Kidney glomerular epithelial cell (primary cell): ENCODE measurements around the gene CLASRP.
A peak's percentile ranks its signal among the peaks of the same experiment; 100 is the strongest.
"Not testable (repeated sequence)": the region's sequence is repeated elsewhere in the genome, so short reads cannot be mapped to it uniquely, and the experiment has no call there.

Experiments
- DNase-seq: peaks from one replicate; lab custom pipeline; 2025; lab: John Stamatoyannopoulos, UW

CLASRP gene, protein sequence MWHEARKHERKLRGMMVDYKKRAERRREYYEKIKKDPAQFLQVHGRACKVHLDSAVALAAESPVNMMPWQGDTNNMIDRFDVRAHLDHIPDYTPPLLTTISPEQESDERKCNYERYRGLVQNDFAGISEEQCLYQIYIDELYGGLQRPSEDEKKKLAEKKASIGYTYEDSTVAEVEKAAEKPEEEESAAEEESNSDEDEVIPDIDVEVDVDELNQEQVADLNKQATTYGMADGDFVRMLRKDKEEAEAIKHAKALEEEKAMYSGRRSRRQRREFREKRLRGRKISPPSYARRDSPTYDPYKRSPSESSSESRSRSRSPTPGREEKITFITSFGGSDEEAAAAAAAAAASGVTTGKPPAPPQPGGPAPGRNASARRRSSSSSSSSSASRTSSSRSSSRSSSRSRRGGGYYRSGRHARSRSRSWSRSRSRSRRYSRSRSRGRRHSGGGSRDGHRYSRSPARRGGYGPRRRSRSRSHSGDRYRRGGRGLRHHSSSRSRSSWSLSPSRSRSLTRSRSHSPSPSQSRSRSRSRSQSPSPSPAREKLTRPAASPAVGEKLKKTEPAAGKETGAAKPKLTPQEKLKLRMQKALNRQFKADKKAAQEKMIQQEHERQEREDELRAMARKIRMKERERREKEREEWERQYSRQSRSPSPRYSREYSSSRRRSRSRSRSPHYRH

GRCh38 chr19:45038931-45039893 lies at the start of gene CLASRP:
CLASRP (plus strand) TSS chr19:45039045; CDS start chr19:45040213, 1,168 bp downstream.
- peak; percentile 86 for DNase-seq

DNA sequence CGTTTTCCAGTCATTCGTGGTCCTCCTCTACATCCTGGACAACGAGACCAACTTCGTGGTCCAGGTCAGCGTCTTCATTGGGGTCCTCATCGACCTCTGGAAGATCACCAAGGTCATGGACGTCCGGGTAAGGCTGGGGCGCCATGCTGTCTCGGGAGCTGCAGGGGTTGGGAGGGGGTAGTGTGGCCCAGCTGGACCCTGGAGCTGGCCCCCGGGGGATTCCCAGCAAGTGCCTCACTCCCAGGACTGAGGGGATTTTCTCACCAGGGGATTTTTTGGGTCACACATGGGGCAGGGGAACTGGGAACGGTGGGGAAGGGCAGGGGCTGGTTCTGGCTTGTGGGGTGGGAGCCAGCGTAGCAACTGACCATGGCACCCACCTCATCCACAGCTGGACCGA lies 48.4 kb upstream of the CLASRP start:
- no peak for DNase-seq

DNA sequence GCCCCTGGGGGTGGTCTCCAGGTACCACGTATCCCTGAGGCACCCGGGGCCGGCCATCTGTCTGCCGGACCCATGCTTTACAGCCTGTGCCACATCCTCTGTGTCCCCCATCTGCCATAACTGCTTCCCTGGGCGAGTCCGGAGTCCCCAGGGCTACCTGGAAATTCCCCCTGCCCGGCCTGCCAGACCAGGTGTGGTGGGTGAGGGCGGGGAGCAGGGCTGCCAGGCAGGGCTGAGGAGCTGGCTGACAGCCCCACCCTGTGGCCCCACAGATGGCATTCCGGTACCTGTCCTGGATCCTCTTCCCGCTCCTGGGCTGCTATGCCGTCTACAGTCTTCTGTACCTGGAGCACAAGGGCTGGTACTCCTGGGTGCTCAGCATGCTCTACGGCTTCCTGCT lies 47.9 kb upstream of the CLASRP start:
- no peak for DNase-seq

GRCh38 chr19:44992336-44993163 lies 46.3 kb upstream of the CLASRP start:
- no peak for DNase-seq

- no peak for DNase-seq
Measured at GRCh38 chr19:44993526-44993925, 45.3 kb upstream of the CLASRP start.

- DNase-seq = no peak
Measured at GRCh38 chr19:44993926-44994537, 44.8 kb upstream of the CLASRP start.

- DNase-seq = no peak
Measured at GRCh38 chr19:44998025-44998424, 40.8 kb upstream of the CLASRP start.

DNA sequence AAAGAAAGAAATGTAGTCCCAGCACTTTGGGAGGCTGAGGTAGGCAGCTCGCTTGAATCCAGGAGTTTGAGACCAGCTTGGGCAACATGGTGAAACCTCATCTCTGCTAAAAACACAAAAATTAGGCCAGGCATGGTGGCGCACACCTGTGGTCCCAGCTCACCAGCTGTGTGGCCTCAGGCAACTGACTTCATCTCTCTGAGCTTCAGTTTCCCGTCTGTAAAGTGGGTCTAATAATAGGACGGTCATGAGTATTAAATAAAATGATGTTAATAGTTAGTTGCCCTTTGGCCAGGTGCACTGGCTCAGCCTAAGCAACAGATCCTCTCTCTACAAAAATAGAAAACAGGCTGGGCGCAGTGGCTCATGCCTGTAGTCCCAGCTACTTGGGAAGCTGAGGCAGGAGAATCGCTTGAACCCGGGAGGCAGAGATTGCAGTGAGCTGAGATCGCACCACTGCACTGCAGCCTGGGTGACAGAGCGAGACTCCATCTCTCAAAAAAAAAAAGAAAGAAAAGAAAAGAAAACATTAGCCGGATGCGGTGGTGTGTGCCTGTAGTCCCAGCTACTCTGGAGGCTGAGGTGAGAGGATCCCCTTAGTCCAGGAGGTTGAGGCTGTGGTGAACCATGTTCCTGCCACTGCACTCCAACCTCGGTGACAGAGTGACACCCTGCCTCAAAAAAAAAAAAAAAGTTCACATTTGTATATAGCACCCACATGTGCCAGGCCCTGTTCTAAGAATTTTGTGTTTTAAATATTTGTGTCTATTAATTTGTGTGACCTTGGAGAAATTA lies 39.5 kb upstream of the CLASRP start:
- not testable (repeated sequence) for DNase-seq

DNA sequence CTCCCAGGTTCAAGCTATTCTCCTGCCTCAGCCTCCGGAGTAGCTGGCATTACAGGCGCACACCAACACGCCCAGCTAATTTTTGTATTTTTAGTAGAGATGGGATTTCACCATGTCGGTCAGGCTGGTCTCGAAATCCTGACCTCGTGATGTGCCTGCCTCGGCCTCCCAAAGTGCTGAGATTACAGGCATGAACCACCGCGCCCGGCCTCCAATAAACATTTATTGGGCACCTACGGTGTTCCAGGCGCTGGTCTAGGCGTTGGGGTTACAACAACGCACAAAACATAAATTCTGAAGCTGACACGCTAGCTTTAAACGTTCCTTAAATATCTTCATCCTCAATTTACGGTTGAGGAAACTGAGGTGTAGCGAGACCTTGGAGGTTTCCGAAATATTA lies 38.2 kb upstream of the CLASRP start:
- not testable (repeated sequence) for DNase-seq

- peak; percentile 62 for DNase-seq
Measured at GRCh38 chr19:45001087-45001739, 37.6 kb upstream of the CLASRP start, which contains the start of gene RELB. RELB (plus strand) TSS chr19:45001464; CDS start chr19:45001580, 116 bp downstream.

GRCh38 chr19:45003485-45003884 lies 35.4 kb upstream of the CLASRP start:
- DNase-seq = no peak

- DNase-seq = no peak
Measured at GRCh38 chr19:45005787-45006186, 33.1 kb upstream of the CLASRP start.

GRCh38 chr19:45008552-45008951 lies 30.3 kb upstream of the CLASRP start:
- DNase-seq = no peak

DNA sequence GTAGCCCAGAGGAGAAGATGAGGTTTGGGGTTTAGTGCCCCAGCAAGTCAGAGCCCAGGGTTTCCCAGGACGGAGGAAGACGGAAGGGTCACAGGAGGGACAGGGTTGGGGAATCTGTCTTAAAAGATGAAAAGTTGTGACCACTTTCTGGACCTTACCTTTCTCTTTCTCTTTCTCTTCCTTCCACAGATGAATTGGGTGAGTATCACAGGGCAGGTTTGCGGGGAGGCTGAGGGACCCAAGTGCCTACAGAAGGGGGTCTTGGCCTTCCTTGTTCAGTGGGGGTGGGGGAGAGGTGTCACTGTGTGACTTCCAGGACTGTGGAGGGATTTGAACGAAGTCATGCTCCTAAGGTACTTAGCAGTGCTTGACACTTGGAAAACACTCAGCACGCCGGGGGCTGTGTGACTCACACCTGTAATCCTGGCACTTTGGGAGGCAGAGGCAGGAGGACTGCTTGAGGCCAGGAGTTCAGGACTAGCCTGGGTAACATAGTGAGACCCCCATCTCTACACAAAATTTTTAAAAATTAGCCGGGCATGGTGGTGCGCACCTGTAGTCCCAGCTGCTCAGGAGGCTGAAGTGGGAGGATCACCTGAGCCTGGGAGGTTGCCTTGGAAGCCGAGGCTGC lies 29.1 kb upstream of the CLASRP start:
- no peak for DNase-seq

DNA sequence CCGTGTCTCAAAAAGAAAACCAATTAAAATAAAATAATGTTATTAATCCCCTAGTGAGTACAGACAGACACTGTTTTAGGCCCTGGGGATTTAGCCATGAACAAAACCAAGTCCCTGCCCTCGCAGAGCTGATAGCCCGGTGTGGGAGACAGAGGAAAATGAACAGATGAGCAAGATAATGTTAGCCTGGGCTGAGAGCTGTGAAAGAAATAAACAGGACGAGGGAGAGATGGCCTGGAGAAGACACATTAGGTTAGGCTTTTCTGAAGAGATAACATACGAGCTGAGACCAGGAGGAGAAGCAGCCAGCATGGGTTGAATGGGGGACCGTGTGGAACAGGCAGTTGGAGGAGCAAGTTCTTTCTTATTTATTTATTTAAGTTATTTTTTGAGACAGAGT lies 28.5 kb upstream of the CLASRP start:
- no peak for DNase-seq

DNA sequence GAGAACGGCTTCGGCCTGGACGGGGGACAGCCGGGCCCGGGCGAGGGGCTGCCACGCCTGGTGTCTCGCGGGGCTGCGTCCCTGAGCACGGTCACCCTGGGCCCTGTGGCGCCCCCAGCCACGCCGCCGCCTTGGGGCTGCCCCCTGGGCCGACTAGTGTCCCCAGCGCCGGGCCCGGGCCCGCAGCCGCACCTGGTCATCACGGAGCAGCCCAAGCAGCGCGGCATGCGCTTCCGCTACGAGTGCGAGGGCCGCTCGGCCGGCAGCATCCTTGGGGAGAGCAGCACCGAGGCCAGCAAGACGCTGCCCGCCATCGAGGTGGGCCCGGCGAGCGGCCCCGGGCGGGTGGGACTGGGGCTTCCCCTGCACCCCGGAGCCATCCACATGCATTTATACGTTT lies 26.9 kb upstream of the CLASRP start:
- DNase-seq = no peak

DNA sequence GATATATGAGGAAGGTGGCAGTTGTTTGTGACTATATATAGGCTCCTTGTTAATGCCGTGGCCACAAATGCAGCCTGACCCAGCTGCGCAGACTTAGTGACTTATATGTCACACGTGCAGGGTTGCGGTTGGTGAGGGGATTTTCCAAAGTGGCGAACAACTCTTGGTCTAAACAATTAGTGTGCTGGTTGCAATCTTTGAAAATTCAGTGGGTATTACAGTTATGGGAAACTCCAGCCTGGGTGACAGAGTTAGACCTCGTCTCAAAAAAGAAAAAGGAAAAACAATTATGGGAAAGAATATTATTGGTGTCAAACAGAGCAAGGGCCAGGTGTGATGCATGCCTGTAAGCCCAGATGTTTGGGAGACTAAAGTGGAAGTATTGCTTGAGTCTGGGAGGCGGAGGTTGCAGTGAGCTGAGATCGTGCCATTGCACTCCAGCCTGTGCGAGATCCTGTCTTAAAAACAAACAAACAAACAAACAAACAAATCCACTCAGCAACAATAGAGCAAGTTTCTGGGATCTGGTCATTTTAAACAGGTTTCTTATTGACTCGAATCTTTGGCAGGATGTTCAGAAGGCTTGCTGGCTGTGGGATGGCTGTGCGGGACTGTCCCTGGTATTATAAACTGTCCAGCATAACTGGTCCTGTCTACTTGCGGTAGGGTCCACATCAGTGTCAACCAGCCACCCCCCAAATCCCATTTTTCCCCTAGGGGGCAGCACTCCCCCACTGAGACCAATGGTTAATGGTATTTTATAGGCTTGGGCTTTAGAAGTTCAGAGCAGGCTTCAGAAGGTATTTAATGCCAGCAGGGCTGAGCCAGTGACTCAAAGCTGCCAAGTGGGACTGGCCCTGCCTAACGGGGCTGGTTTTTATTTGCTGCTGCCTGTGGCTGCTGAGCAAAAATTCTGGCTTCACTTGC lies 22.2 kb upstream of the CLASRP start:
- peak; percentile 19 for DNase-seq

DNA sequence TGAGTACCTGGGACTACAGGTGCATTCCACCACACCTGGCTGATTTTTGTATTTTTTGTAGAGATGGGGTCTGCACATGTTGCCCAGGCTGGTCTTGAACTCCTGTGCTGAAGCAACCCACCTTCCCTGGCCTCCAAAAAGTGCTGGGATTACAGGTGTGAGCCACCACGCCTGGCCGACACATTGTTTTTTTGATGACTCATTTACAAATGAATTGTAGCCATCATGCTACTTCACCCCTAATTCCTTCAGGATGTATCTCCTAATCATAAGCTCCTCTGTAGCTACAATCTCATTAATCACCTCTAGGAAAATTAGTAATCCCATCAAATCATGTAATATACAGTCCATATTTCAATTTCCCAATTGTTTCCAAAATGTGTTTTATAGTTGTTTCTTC lies 19.7 kb upstream of the CLASRP start:
- no peak for DNase-seq
